ENCODE results near the gene BCL2. TPM values are rescaled to one million over a fixed set of nuclear protein-coding genes. Genes with fewer than 3 reads are reported as not detected.

BCL2 gene
- total and polyA plus RNA-seq, 7 donors: 1.1 to 27.0 (median 8.9) TPM

DNA sequence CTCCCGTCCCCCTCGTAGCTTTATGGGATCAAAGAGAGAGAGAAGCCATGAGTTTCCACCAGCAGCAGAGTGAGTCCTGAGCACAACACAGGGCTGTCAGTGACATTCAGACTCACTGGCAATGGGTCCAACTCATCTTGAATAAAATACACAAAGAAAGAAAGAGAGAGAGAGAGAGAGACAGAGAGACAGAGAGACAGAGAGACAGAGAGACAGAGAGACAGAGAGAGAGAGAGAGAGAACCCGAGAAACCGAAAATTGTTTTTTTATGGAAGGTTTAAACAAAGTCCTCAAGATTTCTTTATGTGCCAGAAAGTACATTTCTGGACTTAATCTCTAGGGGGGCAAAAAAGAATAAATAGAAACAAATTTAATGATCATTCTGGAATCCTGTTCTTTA is 11.5 kb upstream of the BCL2 start:
- Histone ChIP-seq H3K4me1 (no peaks in the 10 kb centered on the region), H3K4me3 (no peak overlapping the region), H3K36me3 (ENCODE audit: insufficient read depth in 1 of 2, low read depth in 1 of 2) (peaks cover 9 to 59% of the 10 kb centered on the region in 2 donors), H3K9me3 (no peaks in the 10 kb centered on the region), H3K27ac (no peak overlapping the region), H3K27me3 (ENCODE audit: insufficient read depth in 3 of 3, low read length in 2 of 3) (no peaks in the 10 kb centered on the region)
- ATAC-seq (no peak), DNase-seq (no peak)
- 81 to 88% (median 85%) methylated on average over 4 of the region's 4 CpGs for WGBS, 3 donors
- intact Hi-C loops (cut with DNase I): no loop called here
- TF ChIP-seq, protein P1, sequence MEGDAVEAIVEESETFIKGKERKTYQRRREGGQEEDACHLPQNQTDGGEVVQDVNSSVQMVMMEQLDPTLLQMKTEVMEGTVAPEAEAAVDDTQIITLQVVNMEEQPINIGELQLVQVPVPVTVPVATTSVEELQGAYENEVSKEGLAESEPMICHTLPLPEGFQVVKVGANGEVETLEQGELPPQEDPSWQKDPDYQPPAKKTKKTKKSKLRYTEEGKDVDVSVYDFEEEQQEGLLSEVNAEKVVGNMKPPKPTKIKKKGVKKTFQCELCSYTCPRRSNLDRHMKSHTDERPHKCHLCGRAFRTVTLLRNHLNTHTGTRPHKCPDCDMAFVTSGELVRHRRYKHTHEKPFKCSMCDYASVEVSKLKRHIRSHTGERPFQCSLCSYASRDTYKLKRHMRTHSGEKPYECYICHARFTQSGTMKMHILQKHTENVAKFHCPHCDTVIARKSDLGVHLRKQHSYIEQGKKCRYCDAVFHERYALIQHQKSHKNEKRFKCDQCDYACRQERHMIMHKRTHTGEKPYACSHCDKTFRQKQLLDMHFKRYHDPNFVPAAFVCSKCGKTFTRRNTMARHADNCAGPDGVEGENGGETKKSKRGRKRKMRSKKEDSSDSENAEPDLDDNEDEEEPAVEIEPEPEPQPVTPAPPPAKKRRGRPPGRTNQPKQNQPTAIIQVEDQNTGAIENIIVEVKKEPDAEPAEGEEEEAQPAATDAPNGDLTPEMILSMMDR (IDR thresholded peaks at IDR 0.05): no peak

DNA sequence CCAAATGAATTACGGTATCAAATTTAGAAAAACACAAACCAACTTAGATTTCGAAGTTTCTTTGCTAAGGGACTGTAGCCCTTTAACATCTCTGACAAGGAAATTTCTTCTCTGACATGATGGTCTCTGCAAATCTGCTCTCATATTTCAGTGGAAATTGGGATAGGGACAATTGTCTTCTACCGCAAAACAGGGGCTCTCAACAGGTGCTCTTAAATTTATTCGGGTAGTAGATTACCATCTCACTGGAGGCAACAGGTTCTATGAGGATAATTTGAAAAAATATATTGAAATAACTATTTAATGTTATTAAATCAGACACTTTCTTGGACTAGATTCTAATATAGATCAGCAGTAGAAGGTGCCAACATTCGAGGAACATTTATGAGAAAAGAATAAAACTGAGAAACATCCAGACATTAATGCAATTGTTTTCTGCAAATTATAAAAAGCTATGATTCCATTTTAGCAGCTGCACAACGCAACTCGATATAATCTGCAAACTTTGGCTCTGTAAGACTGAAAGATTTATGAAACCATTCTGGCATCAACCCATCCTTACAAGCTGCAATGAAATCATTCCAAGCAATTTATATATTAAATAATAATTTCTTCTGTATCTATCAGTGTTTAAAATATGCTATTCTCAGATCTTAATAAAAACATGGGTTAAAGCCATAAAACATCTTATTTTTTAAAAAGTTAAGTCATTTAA is 10.0 kb upstream of the BCL2 start:
- Histone ChIP-seq H3K27me3 (ENCODE audit: insufficient read depth in 3 of 3, low read length in 2 of 3) (no peaks in the 10 kb centered on the region), H3K4me1 (no peaks in the 10 kb centered on the region), H3K36me3 (ENCODE audit: insufficient read depth in 1 of 2, low read depth in 1 of 2) (peaks cover 6 to 44% of the 10 kb centered on the region in 2 donors), H3K9me3 (no peaks in the 10 kb centered on the region), H3K27ac (no peak overlapping the region), H3K4me3 (no peak overlapping the region)
- intact Hi-C loops (cut with DNase I): no loop called here
- DNase-seq: no peak
- no peak for ATAC-seq
- 42 to 57% (median 44%) methylated on average over 7 of the region's 7 CpGs for WGBS, 3 donors
- TF ChIP-seq, protein P1 (IDR thresholded peaks at IDR 0.05): no peak

DNA sequence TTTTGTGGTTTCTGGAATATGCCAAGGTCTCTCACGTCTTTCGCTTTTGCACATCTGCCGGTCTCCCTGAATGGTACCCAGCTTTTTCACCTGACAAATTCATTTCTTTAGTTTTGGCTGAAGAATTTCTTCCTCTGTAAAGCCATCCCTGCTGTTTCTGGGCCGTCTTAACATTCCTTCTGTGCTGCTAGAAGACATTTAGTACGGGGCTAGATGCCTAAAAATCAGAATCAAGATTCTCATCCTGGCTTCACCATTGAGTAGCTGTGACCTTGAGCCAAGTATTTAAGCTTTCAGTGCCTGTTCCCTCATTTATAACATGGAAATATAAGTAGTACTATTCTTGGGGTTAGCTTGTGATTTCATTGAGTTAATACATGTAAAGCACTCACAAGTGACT is 6.4 kb upstream of the BCL2 start:
- Histone ChIP-seq H3K9me3 (no peaks in the 10 kb centered on the region), H3K4me1 (peaks cover 7% of the 10 kb centered on the region), H3K36me3 (ENCODE audit: insufficient read depth in 1 of 2, low read depth in 1 of 2) (peaks cover 0 to 10% of the 10 kb centered on the region in 2 donors), H3K27me3 (ENCODE audit: insufficient read depth in 3 of 3, low read length in 2 of 3) (no peaks in the 10 kb centered on the region), H3K27ac (no peak overlapping the region), H3K4me3 (no peak overlapping the region)
- ATAC-seq: no peak
- TF ChIP-seq, protein P1 (IDR thresholded peaks at IDR 0.05): no peak
- intact Hi-C loops (cut with DNase I): no loop called here
- WGBS, 3 donors: 82 to 91% (median 82%) methylated on average over 5 of the region's 5 CpGs
- DNase-seq: no peak

- H3K36me3 ChIP-seq (ENCODE audit: insufficient read depth in 1 of 2, low read depth in 1 of 2): peaks cover 0 to 2% of the 10 kb centered on the region in 2 donors
- no peaks in the 10 kb centered on the region for H3K9me3 ChIP-seq
- TF ChIP-seq, protein P1 (IDR thresholded peaks at IDR 0.05): no peak
- no peak overlapping the region for H3K4me3 ChIP-seq
- no peak overlapping the region for H3K27ac ChIP-seq
- intact Hi-C loops (cut with DNase I): no loop called here
- WGBS, 3 donors: 87 to 91% (median 91%) methylated on average over 11 of the region's 11 CpGs
- no peak for ATAC-seq
- H3K4me1 ChIP-seq: peaks cover 10% of the 10 kb centered on the region
- no peaks in the 10 kb centered on the region for H3K27me3 ChIP-seq (ENCODE audit: insufficient read depth in 3 of 3, low read length in 2 of 3)
- no peak for DNase-seq
These were observed 5.6 kb upstream of the BCL2 start for GRCh38 chr18:63325086-63325686.
